Activated CD4-positive, alpha-beta T cell treated with anti-CD3 and anti-CD28 coated beads, Interleukin-2, Interleukin-6, amounts not matched to agents 100 ng/mL and 50 ng/mL, durations not matched to agents 16 hours and 8 hours (primary cell): ENCODE measurements around the gene RBM19.
"Not testable (repeated sequence)": the region's sequence is repeated elsewhere in the genome, so short reads cannot be mapped to it uniquely, and the experiment has no call there.

ENCODE experiments used
- DNase-seq: peaks from one replicate; pipeline ENCODE4 v3.0.0-alpha.2; 2020

RBM19 gene

GRCh38 chr12:113823016-113823415 lies 143.1 kb downstream of the RBM19 start:
- DNase-seq, result no peak

- no peak for DNase-seq
Measured at GRCh38 chr12:113820842-113821241, 145.3 kb downstream of the RBM19 start.

GRCh38 chr12:113820309-113820708 lies 145.8 kb downstream of the RBM19 start:
- no peak for DNase-seq

GRCh38 chr12:113819495-113819894 lies 146.6 kb downstream of the RBM19 start:
- no peak for DNase-seq

GRCh38 chr12:113818833-113819232 lies 147.3 kb downstream of the RBM19 start:
- no peak for DNase-seq

GRCh38 chr12:113818283-113818682 lies 147.8 kb downstream of the RBM19 start:
- no peak for DNase-seq

- no peak for DNase-seq
Measured at GRCh38 chr12:113816866-113817265, 149.3 kb downstream of the RBM19 start.

- DNase-seq, result no peak
Measured at GRCh38 chr12:113815031-113815430, 151.1 kb downstream of the RBM19 start.

GRCh38 chr12:113813229-113813541 lies 152.9 kb downstream of the RBM19 start:
- DNase-seq, result no peak

- DNase-seq, result no peak
Measured at GRCh38 chr12:113812411-113813228, 153.5 kb downstream of the RBM19 start.

GRCh38 chr12:113809462-113810220 lies 156.5 kb downstream of the RBM19 start:
- DNase-seq, result not testable (repeated sequence)

GRCh38 chr12:113808095-113808951 lies 157.8 kb downstream of the RBM19 start:
- DNase-seq, result no peak

GRCh38 chr12:113805673-113806072 lies 160.5 kb downstream of the RBM19 start:
- no peak for DNase-seq

- DNase-seq, result no peak
Measured at GRCh38 chr12:113804961-113805600, 161.0 kb downstream of the RBM19 start.

- no peak for DNase-seq
Measured at GRCh38 chr12:113803759-113804140, 162.4 kb downstream of the RBM19 start.

- no peak for DNase-seq
Measured at GRCh38 chr12:113802966-113803758, 163.0 kb downstream of the RBM19 start.

- DNase-seq, result no peak
Measured at GRCh38 chr12:113802000-113802749, 163.9 kb downstream of the RBM19 start.

GRCh38 chr12:113800201-113800600 lies 165.9 kb downstream of the RBM19 start:
- no peak for DNase-seq

- no peak for DNase-seq
Measured at GRCh38 chr12:113798552-113798951, 167.6 kb downstream of the RBM19 start.

- DNase-seq, result no peak
Measured at GRCh38 chr12:113797535-113797868, 168.6 kb downstream of the RBM19 start.

GRCh38 chr12:113796852-113797534 lies 169.1 kb downstream of the RBM19 start:
- no peak for DNase-seq
